CD4-positive, alpha-beta T cell (primary cell): ENCODE data around the gene ALDH1A1. TPM values are rescaled to one million over a fixed set of nuclear protein-coding genes. Genes with fewer than 3 reads are reported as not detected.

Experiments used
- ATAC-seq: fragments of 200-7000 bp; cut with Tn5 transposase; one replicate; pipeline ENCODE4 v1.10.0; 2022; ENCODE audit warnings: mild to moderate bottlenecking; ENCODE audit not compliant: poor library complexity
- CTCF ChIA-PET: fragments of 350-600 bp; sonication (Branson Sonifier 250); formaldehyde crosslinking; loops from one replicate; lab custom pipeline; 2021; ENCODE audit warnings: antibody characterized with exemption, inconsistent platforms; lab: Charles Lee
- POLR2A ChIA-PET: fragments of 350-600 bp; sonication (Branson Sonifier 250); formaldehyde crosslinking; loops from one replicate; lab custom pipeline; 2021; ENCODE audit warnings: antibody characterized with exemption, inconsistent platforms; lab: Charles Lee
- DNase-seq, 14 experiments: peaks; one replicate each; pipeline ENCODE4 v3.0.0-alpha.2; 2013 to 2020; ENCODE audit warnings: mixed read lengths in 2 of 14
- H3K27ac ChIP-seq, 2 donors: one replicate each; pipeline versions ENCODE4 v1.5.1 to v1.7.0; 2013; ENCODE audit warnings: low read length in 2 of 2, low read depth in 1 of 2, mild to moderate bottlenecking in 1 of 2
- H3K27me3 ChIP-seq, 2 experiments: 1 replicate in 1 of 2; 2 replicates in 1 of 2; pipeline versions ENCODE4 v1.6.1 to v1.7.0; 2013; ENCODE audit warnings: low read length in 2 of 2, control low read depth in 1 of 2, mild to moderate bottlenecking in 1 of 2, moderate library complexity in 1 of 2; ENCODE audit not compliant: insufficient read depth in 2 of 2, control insufficient read depth in 1 of 2
- H3K36me3 ChIP-seq: one replicate; pipeline ENCODE4 v1.6.1; 2013; ENCODE audit warnings: low read length, control low read depth; ENCODE audit not compliant: insufficient read depth
- H3K4me1 ChIP-seq: one replicate; pipeline ENCODE4 v1.6.1; 2013; ENCODE audit warnings: low read length, control low read depth; ENCODE audit not compliant: insufficient read depth
- H3K4me3 ChIP-seq: one replicate; pipeline ENCODE4 v1.5.1; 2013; ENCODE audit warnings: mild to moderate bottlenecking, low read length, moderate library complexity
- H3K9me3 ChIP-seq, 2 experiments: 1 replicate in 1 of 2; 2 replicates in 1 of 2; pipeline versions ENCODE4 v1.6.1 to v1.7.0; 2013; ENCODE audit warnings: low read length in 2 of 2, mild to moderate bottlenecking in 2 of 2, control low read depth in 1 of 2, moderate library complexity in 1 of 2; ENCODE audit not compliant: control insufficient read depth in 1 of 2, insufficient read depth in 1 of 2
- H3K27ac Mint-ChIP-seq: one replicate; pipeline ENCODE4 v1.8.0; 2020; ENCODE audit warnings: mixed read lengths
- H3K27me3 Mint-ChIP-seq: one replicate; pipeline ENCODE4 v1.8.0; 2021; ENCODE audit warnings: mixed read lengths
- H3K36me3 Mint-ChIP-seq: one replicate; pipeline ENCODE4 v1.8.0; 2021; ENCODE audit warnings: low read depth, mixed read lengths
- H3K4me1 Mint-ChIP-seq: one replicate; pipeline ENCODE4 v1.8.0; 2021; ENCODE audit warnings: low read depth, mixed read lengths
- H3K4me3 Mint-ChIP-seq: one replicate; pipeline ENCODE4 v1.8.0; 2020; ENCODE audit warnings: mild to moderate bottlenecking, mixed read lengths
- H3K9me3 Mint-ChIP-seq: one replicate; pipeline ENCODE4 v1.8.0; 2020; ENCODE audit warnings: mixed read lengths
- CTCF ChIP-seq: fragments of 200-600 bp; IDR thresholded peaks from one replicate; pipeline ENCODE4 v1.8.0; 2022; ENCODE audit warnings: antibody characterized with exemption, mild to moderate bottlenecking
- intact Hi-C, 2 experiments: fragments of 100-400 bp; cut with DNase I in 1 of 2; cut with micrococcal nuclease in 1 of 2; formaldehyde crosslinking; loops; one replicate each; pipeline versions ENCODE4 v1.15.1 to v1.9.0; 2023 to 2025; cut with DNase I, micrococcal nuclease
- total RNA-seq, 174 experiments: library from RNA in 2 of 174; stranded (reverse) in 2 of 174; gene quantifications; one replicate each; pipeline ENCODE4 v1.2.3 and lab custom pipeline; 2021 to 2026

Gene ALDH1A1
- total RNA-seq, 2 experiments from 2014 or later = 0.39 TPM; not detected in 1

DNA sequence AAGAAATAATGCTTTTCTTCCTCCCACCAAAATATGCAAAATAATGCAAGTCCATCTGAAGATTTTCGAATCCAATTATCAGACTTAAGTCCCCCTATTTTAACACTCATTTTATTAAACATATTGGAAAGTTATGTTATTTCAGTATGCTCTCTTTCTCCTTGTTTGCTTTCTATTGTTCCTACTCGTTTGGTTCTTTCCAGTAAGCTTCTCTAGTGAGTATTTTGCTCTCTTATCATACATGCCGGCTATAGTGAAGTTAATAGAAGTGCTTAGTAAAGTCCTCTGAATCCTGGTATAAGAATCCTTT is 517 bp downstream of the ALDH1A1 start:
- H3K9me3 Mint-ChIP-seq = no peaks in the 10 kb centered on the region
- Histone ChIP-seq H3K36me3 (no peaks in the 10 kb centered on the region), H3K9me3 (no peaks in the 10 kb centered on the region), H3K4me3 (no peak overlapping the region), H3K27me3 (no peaks in the 10 kb centered on the region), H3K4me1 (no peaks in the 10 kb centered on the region), H3K27ac (no peak overlapping the region)
- no peak overlapping the region for H3K27ac Mint-ChIP-seq
- H3K4me3 Mint-ChIP-seq = no peak overlapping the region
- H3K27me3 Mint-ChIP-seq = peaks cover 44% of the 10 kb centered on the region
- ChIA-PET POLR2A (no interaction called here), CTCF (no interaction called here)
- no peak for TF ChIP-seq CTCF
- intact Hi-C loops = no loop called here
- peaks cover 5% of the 10 kb centered on the region for H3K4me1 Mint-ChIP-seq
- DNase-seq (no peak), ATAC-seq (no peak)
- no peaks in the 10 kb centered on the region for H3K36me3 Mint-ChIP-seq

GRCh38 chr9:72951520-72952380 is 1.1 kb downstream of the ALDH1A1 start:
- H3K27me3 ChIP-seq = no peaks in the 10 kb centered on the region
- Mint-ChIP-seq H3K36me3 (no peaks in the 10 kb centered on the region), H3K4me1 (peaks cover 5% of the 10 kb centered on the region), H3K9me3 (no peaks in the 10 kb centered on the region), H3K4me3 (no peak overlapping the region), H3K27ac (no peak overlapping the region), H3K27me3 (peaks cover 50% of the 10 kb centered on the region)
- H3K4me1 ChIP-seq = no peaks in the 10 kb centered on the region
- no peak overlapping the region for H3K4me3 ChIP-seq
- no peak overlapping the region for H3K27ac ChIP-seq
- ChIA-PET POLR2A (no interaction called here), CTCF (no interaction called here)
- no peaks in the 10 kb centered on the region for H3K9me3 ChIP-seq
- ATAC-seq (no peak), DNase-seq (peak in 2 of 14 experiments; percentile 8)
- intact Hi-C loops = no loop called here
- H3K36me3 ChIP-seq = no peaks in the 10 kb centered on the region
- TF ChIP-seq CTCF = no peak

- intact Hi-C loops = no loop called here
- Mint-ChIP-seq H3K4me3 (no peak overlapping the region), H3K27ac (no peak overlapping the region), H3K4me1 (peaks cover 5% of the 10 kb centered on the region), H3K27me3 (peaks cover 45% of the 10 kb centered on the region), H3K36me3 (no peaks in the 10 kb centered on the region), H3K9me3 (no peaks in the 10 kb centered on the region)
- CTCF ChIA-PET = no interaction called here
- H3K4me1 ChIP-seq = no peaks in the 10 kb centered on the region
- POLR2A ChIA-PET = no interaction called here
- H3K9me3 ChIP-seq = no peaks in the 10 kb centered on the region
- no peak for TF ChIP-seq CTCF
- DNase-seq = no peak
- no peaks in the 10 kb centered on the region for H3K27me3 ChIP-seq
- no peak for ATAC-seq
- no peaks in the 10 kb centered on the region for H3K36me3 ChIP-seq
- no peak overlapping the region for H3K4me3 ChIP-seq
- H3K27ac ChIP-seq = no peak overlapping the region
Observed at GRCh38 chr9:72950875-72951442, 1.9 kb downstream of the ALDH1A1 start.
